Colonic mucosa (tissue), 4 donors: ENCODE measurements around the gene KLHDC8A. TPM values are rescaled to one million over a fixed set of nuclear protein-coding genes. Genes with fewer than 3 reads are reported as not detected.

Source experiments
- DNase-seq: peaks from one replicate; pipeline ENCODE4 v3.0.0-alpha.2; 2020
- H3K27ac ChIP-seq: fragments of 200-600 bp; one replicate; pipeline ENCODE4 v1.8.0; 2021
- H3K27me3 ChIP-seq: fragments of 200-600 bp; one replicate; pipeline ENCODE4 v1.8.0; 2021
- H3K36me3 ChIP-seq: fragments of 200-600 bp; one replicate; pipeline ENCODE4 v1.8.0; 2021
- H3K4me1 ChIP-seq: fragments of 200-600 bp; one replicate; pipeline ENCODE4 v1.8.0; 2021; ENCODE audit warnings: mild to moderate bottlenecking
- H3K4me3 ChIP-seq: fragments of 200-600 bp; one replicate; pipeline ENCODE4 v1.8.0; 2021
- H3K9ac ChIP-seq, 2 donors: one replicate each; pipeline ENCODE4 v1.7.0; 2013; ENCODE audit warnings: control low read depth in 2 of 2, low read depth in 2 of 2, low read length in 2 of 2
- H3K9me3 ChIP-seq: fragments of 200-600 bp; one replicate; pipeline ENCODE4 v1.8.0; 2021
- CTCF ChIP-seq: fragments of 200-600 bp; IDR thresholded peaks from one replicate; pipeline ENCODE4 v1.8.0; 2022; ENCODE audit warnings: antibody characterized with exemption, mild to moderate bottlenecking
- intact Hi-C: fragments of 100-400 bp; cut with DNase I; formaldehyde crosslinking; loops from one replicate; pipeline ENCODE4 v1.14.1; 2022
- total RNA-seq, 2 donors: library from RNA; stranded (reverse); fragmentation: NEBNext Ultra II Directional in 1 of 2; extraction: Animal tissue kit (Norgen Biotek cat#: 25700) in 1 of 2; gene quantifications; one replicate each; pipeline ENCODE4 v1.2.1, GENCODE V29; 2021
- donor health status: healthy.
- donor health status: DM: no; HTN: no; CAD: no.
- donor health status: DM: no; HTN: no; CAD: no.

KLHDC8A gene
- total RNA-seq, 2 donors from 2014 or later: 0.44 to 0.58 TPM

GRCh38 chr1:205335692-205336091, 21.0 kb downstream of the KLHDC8A start:
- H3K27me3 ChIP-seq: no peaks in the 10 kb centered on the region

GRCh38 chr1:205332015-205332791, 24.5 kb downstream of the KLHDC8A start:
- Histone ChIP-seq H3K4me3 (no peak overlapping the region), H3K9me3 (no peaks in the 10 kb centered on the region), H3K27ac (no peak overlapping the region), H3K4me1 (no peaks in the 10 kb centered on the region), H3K9ac (no peak overlapping the region), H3K36me3 (no peaks in the 10 kb centered on the region), H3K27me3 (no peaks in the 10 kb centered on the region)
- TF ChIP-seq CTCF: no peak
- intact Hi-C loops: no loop called here
- DNase-seq: no peak

More at GRCh38 chr1:205335692-205336091, 21.0 kb downstream of the KLHDC8A start:
- intact Hi-C loops: loop anchor here (5.0 kb wide), 1 partner anchor 147 kb away; no protein-coding TSS in a partner anchor
- H3K4me3 ChIP-seq: no peak overlapping the region
- H3K9me3 ChIP-seq: no peaks in the 10 kb centered on the region
- TF ChIP-seq CTCF: peak; percentile 91
- H3K4me1 ChIP-seq: no peaks in the 10 kb centered on the region
- H3K27ac ChIP-seq: no peak overlapping the region
- DNase-seq: peak; percentile 90
- no peaks in the 10 kb centered on the region for H3K36me3 ChIP-seq
- H3K9ac ChIP-seq: no peak overlapping the region

GRCh38 chr1:205330150-205330549, 26.6 kb downstream of the KLHDC8A start:
- intact Hi-C loops: no loop called here
- TF ChIP-seq CTCF: no peak
- Histone ChIP-seq H3K27me3 (no peaks in the 10 kb centered on the region), H3K36me3 (no peaks in the 10 kb centered on the region), H3K4me1 (no peaks in the 10 kb centered on the region), H3K4me3 (no peak overlapping the region), H3K9me3 (no peaks in the 10 kb centered on the region), H3K9ac (no peak overlapping the region), H3K27ac (no peak overlapping the region)
- no peak for DNase-seq

GRCh38 chr1:205329719-205330118, 27.0 kb downstream of the KLHDC8A start:
- DNase-seq: no peak
- no peaks in the 10 kb centered on the region for H3K36me3 ChIP-seq
- no peaks in the 10 kb centered on the region for H3K27me3 ChIP-seq
- no peaks in the 10 kb centered on the region for H3K4me1 ChIP-seq
- no peak overlapping the region for H3K9ac ChIP-seq
- no peak for TF ChIP-seq CTCF
- H3K4me3 ChIP-seq: no peak overlapping the region
- no peaks in the 10 kb centered on the region for H3K9me3 ChIP-seq
- intact Hi-C loops: no loop called here
- no peak overlapping the region for H3K27ac ChIP-seq

- no peaks in the 10 kb centered on the region for H3K9me3 ChIP-seq
- intact Hi-C loops: no loop called here
- H3K27me3 ChIP-seq: no peaks in the 10 kb centered on the region
- H3K4me1 ChIP-seq: no peaks in the 10 kb centered on the region
- no peak overlapping the region for H3K27ac ChIP-seq
- no peak overlapping the region for H3K9ac ChIP-seq
- no peak overlapping the region for H3K4me3 ChIP-seq
- no peaks in the 10 kb centered on the region for H3K36me3 ChIP-seq
- DNase-seq: no peak
- no peak for TF ChIP-seq CTCF
Observed at GRCh38 chr1:205328476-205328875, 28.2 kb downstream of the KLHDC8A start.
